B cell (primary cell): Measurements from ENCODE around the gene PAX2. TPM values are rescaled to one million over a fixed set of nuclear protein-coding genes. Genes with fewer than 3 reads are reported as not detected.

Experiments used
- ATAC-seq: fragments of 200-7000 bp; cut with Tn5 transposase; one replicate; pipeline ENCODE4 v1.10.0; 2021; ENCODE audit warnings: low read depth, mild to moderate bottlenecking, moderate number of reproducible peaks, moderate library complexity
- CTCF ChIA-PET: fragments of 350-600 bp; sonication (Branson Sonifier 250); formaldehyde crosslinking; loops from one replicate; lab custom pipeline; 2021; ENCODE audit warnings: antibody characterized with exemption, inconsistent platforms; lab: Charles Lee
- POLR2A ChIA-PET: fragments of 350-600 bp; sonication (Branson Sonifier 250); formaldehyde crosslinking; loops from one replicate; lab custom pipeline; 2021; ENCODE audit warnings: antibody characterized with exemption; lab: Charles Lee
- DNase-seq: peaks from one replicate; pipeline ENCODE4 v3.0.0; 2013
- H2AFZ ChIP-seq: 2 replicates; pipeline ENCODE4 v1.6.1; 2012; ENCODE audit warnings: mild to moderate bottlenecking, low read depth, low read length; ENCODE audit not compliant: insufficient read depth, poor library complexity, severe bottlenecking
- H3K27ac ChIP-seq, 2 donors: 1 replicate in 1 of 2; 2 replicates in 1 of 2; pipeline ENCODE4 v1.5.1; 2012 to 2013; ENCODE audit warnings: low read length in 2 of 2, mild to moderate bottlenecking in 2 of 2, moderate library complexity in 1 of 2
- H3K27me3 ChIP-seq, 4 experiments: fragments of 200-600 bp in 1 of 4; sonication (generic) in 1 of 4; replicated peaks in 1 of 4; 1 replicate in 2 of 4; 2 replicates in 2 of 4; pipeline versions ENCODE4 v1.6.1 to v1.7.0; 2013 to 2016; ENCODE audit warnings: low read length in 3 of 4, mild to moderate bottlenecking in 2 of 4, mixed read lengths in 1 of 4, moderate library complexity in 1 of 4; ENCODE audit not compliant: insufficient read depth in 4 of 4, control insufficient read depth in 3 of 4; ENCODE audit errors: control extremely low read depth in 1 of 4
- H3K36me3 ChIP-seq, 2 experiments: replicated peaks in 1 of 2; 1 replicate in 1 of 2; 2 replicates in 1 of 2; pipeline versions ENCODE4 v1.6.1 to v1.7.1; 2013; ENCODE audit warnings: low read length in 1 of 2; ENCODE audit not compliant: insufficient read depth in 2 of 2, control insufficient read depth in 1 of 2; ENCODE audit errors: control extremely low read depth in 1 of 2, extremely low read depth in 1 of 2
- H3K4me1 ChIP-seq, 2 donors: fragments of 200-600 bp in 1 of 2; sonication (generic) in 1 of 2; 1 replicate in 1 of 2; 2 replicates in 1 of 2; pipeline versions ENCODE4 v1.5.1 to v1.6.1; 2013 to 2017; ENCODE audit warnings: low read length in 2 of 2; ENCODE audit not compliant: control insufficient read depth in 2 of 2, insufficient read depth in 2 of 2
- H3K4me2 ChIP-seq: replicated peaks from 2 replicates; pipeline ENCODE3; 2012; ENCODE audit warnings: mild to moderate bottlenecking, low read depth, low read length; ENCODE audit not compliant: poor library complexity, severe bottlenecking
- H3K4me3 ChIP-seq, 5 experiments: fragments of 200-600 bp in 1 of 5; sonication (generic) in 1 of 5; 1 replicate in 3 of 5; 2 replicates in 2 of 5; pipeline versions ENCODE4 v1.5.1 to v1.7.0; 2011 to 2016; ENCODE audit warnings: low read length in 4 of 5, mild to moderate bottlenecking in 4 of 5, low read depth in 2 of 5, control low read depth in 1 of 5, moderate library complexity in 1 of 5; ENCODE audit not compliant: insufficient read depth in 1 of 5; ENCODE audit errors: control extremely low read depth in 1 of 5, extremely low read depth in 1 of 5
- H3K79me2 ChIP-seq: fragments of 200-600 bp; sonication (generic); one replicate; pipeline ENCODE4 v1.6.0; 2016; ENCODE audit warnings: low read length; ENCODE audit not compliant: control insufficient read depth, insufficient read depth
- H3K9ac ChIP-seq: fragments of 200-600 bp; sonication (generic); 2 replicates; pipeline ENCODE4 v1.6.1; 2017; ENCODE audit warnings: mild to moderate bottlenecking, low read length, moderate library complexity
- H3K9me3 ChIP-seq, 3 donors: one replicate each; pipeline versions ENCODE4 v1.6.1 to v1.7.1; 2013; ENCODE audit warnings: low read length in 2 of 3; ENCODE audit not compliant: control insufficient read depth in 2 of 3, insufficient read depth in 1 of 3; ENCODE audit errors: control extremely low read depth in 1 of 3
- H4K20me1 ChIP-seq: 2 replicates; pipeline ENCODE4 v1.6.0; 2012; ENCODE audit warnings: mild to moderate bottlenecking, low read length; ENCODE audit not compliant: insufficient read depth, control insufficient read depth, poor library complexity, severe bottlenecking
- H3K27ac Mint-ChIP-seq: one replicate; pipeline ENCODE4 v1.8.0; 2021; ENCODE audit warnings: mixed read lengths
- H3K27me3 Mint-ChIP-seq: one replicate; pipeline ENCODE4 v1.8.0; 2021; ENCODE audit warnings: mixed read lengths
- H3K4me1 Mint-ChIP-seq: one replicate; pipeline ENCODE4 v1.8.0; 2021; ENCODE audit warnings: mixed read lengths
- H3K4me3 Mint-ChIP-seq: one replicate; pipeline ENCODE4 v1.8.0; 2021; ENCODE audit warnings: mixed read lengths
- H3K9me3 Mint-ChIP-seq: one replicate; pipeline ENCODE4 v1.8.0; 2022; ENCODE audit warnings: mixed read lengths; ENCODE audit not compliant: insufficient read depth
- CTCF ChIP-seq: fragments of 200-600 bp; IDR thresholded peaks from one replicate; pipeline ENCODE4 v1.8.0; 2022; ENCODE audit warnings: antibody characterized with exemption, mild to moderate bottlenecking
- EZH2 ChIP-seq: IDR thresholded peaks from 2 replicates; pipeline ENCODE4 v1.6.1; 2012; ENCODE audit warnings: borderline replicate concordance, low read depth, mild to moderate bottlenecking, moderate library complexity, low read length; ENCODE audit not compliant: insufficient read depth, poor library complexity, severe bottlenecking
- WGBS: methylation state at CpG from one replicate; pipeline ENCODE4 v1.1.5; 2013; ENCODE audit warnings: missing lambda C conversion rate; ENCODE audit not compliant: insufficient coverage; 5-methylcytosine and 5-hydroxymethylcytosine counted together
- intact Hi-C: fragments of 100-400 bp; cut with micrococcal nuclease; formaldehyde crosslinking; loops from one replicate; pipeline ENCODE4 v1.10.0; 2022
- polyA plus RNA-seq: library from polyadenylated mRNA; depleted of rRNA; stranded (reverse); fragments of >200 nt; gene quantifications from 2 replicates; pipeline ENCODE4 v1.2.3, GENCODE V29; 2012
- total RNA-seq, 2 donors: library from RNA; stranded (reverse); fragments of 120-200 nt in 1 of 2; gene quantifications; 1 replicate in 1 of 2; 2 replicates in 1 of 2; pipeline versions ENCODE4 v1.2.3 to v1.2.4, GENCODE V29; 2013 to 2022

Gene PAX2
- total and polyA plus RNA-seq, 2 donors (not counting 1 experiment from before 2014, with no cell fraction given) = 0.12 TPM; not detected in 1

- no peak for TF ChIP-seq EZH2
- TF ChIP-seq CTCF = no peak
- no peak overlapping the region for H3K9ac ChIP-seq
- POLR2A ChIA-PET = no interaction called here
- H3K27me3 ChIP-seq = peaks cover 0 to 55% (median 18%) of the 10 kb centered on the region in 4 experiments
- intact Hi-C loops = no loop called here
- H3K4me1 Mint-ChIP-seq = no peaks in the 10 kb centered on the region
- no peak for ATAC-seq
- no peaks in the 10 kb centered on the region for H4K20me1 ChIP-seq
- H3K27ac Mint-ChIP-seq = no peak overlapping the region
- no peak overlapping the region for H2AFZ ChIP-seq
- peaks cover 20% of the 10 kb centered on the region for H3K27me3 Mint-ChIP-seq
- no peaks in the 10 kb centered on the region for H3K9me3 Mint-ChIP-seq
- no peaks in the 10 kb centered on the region for H3K9me3 ChIP-seq
- H3K4me2 ChIP-seq = no peak overlapping the region
- no peak for DNase-seq
- CTCF ChIA-PET = no interaction called here
- no peak overlapping the region for H3K4me3 Mint-ChIP-seq
- H3K4me1 ChIP-seq = no peaks in the 10 kb centered on the region
- H3K27ac ChIP-seq = no peak overlapping the region
- no peaks in the 10 kb centered on the region for H3K36me3 ChIP-seq
- no peak overlapping the region for H3K4me3 ChIP-seq
- H3K79me2 ChIP-seq = no peaks in the 10 kb centered on the region
These were observed 91.5 kb downstream of the PAX2 start for GRCh38 chr10:100836891-100837290.

GRCh38 chr10:100837300-100837699 lies 91.9 kb downstream of the PAX2 start:
- WGBS = 59% methylated on average over 3 of the region's 3 CpGs
- Mint-ChIP-seq H3K27me3 (peaks cover 16% of the 10 kb centered on the region), H3K27ac (no peak overlapping the region), H3K4me3 (no peak overlapping the region), H3K4me1 (no peaks in the 10 kb centered on the region), H3K9me3 (no peaks in the 10 kb centered on the region)
- intact Hi-C loops = no loop called here
- no peak overlapping the region for H3K9ac ChIP-seq
- CTCF ChIA-PET = no interaction called here
- DNase-seq (no peak), ATAC-seq (no peak)
- H3K9me3 ChIP-seq = no peaks in the 10 kb centered on the region
- H3K4me2 ChIP-seq = no peak overlapping the region
- H3K4me3 ChIP-seq = no peak overlapping the region
- TF ChIP-seq EZH2 (no peak), CTCF (no peak)
- H4K20me1 ChIP-seq = no peaks in the 10 kb centered on the region
- POLR2A ChIA-PET = no interaction called here
- H3K4me1 ChIP-seq = no peaks in the 10 kb centered on the region
- no peak overlapping the region for H3K27ac ChIP-seq
- peaks cover 0 to 53% (median 18%) of the 10 kb centered on the region in 4 experiments for H3K27me3 ChIP-seq
- no peaks in the 10 kb centered on the region for H3K79me2 ChIP-seq
- H2AFZ ChIP-seq = no peak overlapping the region
- H3K36me3 ChIP-seq = no peaks in the 10 kb centered on the region
